Measurements from ENCODE around the gene ANKRD42.
A peak's percentile ranks its signal among the peaks of the same experiment; 100 is the strongest.

The ANKRD42 gene

DNA sequence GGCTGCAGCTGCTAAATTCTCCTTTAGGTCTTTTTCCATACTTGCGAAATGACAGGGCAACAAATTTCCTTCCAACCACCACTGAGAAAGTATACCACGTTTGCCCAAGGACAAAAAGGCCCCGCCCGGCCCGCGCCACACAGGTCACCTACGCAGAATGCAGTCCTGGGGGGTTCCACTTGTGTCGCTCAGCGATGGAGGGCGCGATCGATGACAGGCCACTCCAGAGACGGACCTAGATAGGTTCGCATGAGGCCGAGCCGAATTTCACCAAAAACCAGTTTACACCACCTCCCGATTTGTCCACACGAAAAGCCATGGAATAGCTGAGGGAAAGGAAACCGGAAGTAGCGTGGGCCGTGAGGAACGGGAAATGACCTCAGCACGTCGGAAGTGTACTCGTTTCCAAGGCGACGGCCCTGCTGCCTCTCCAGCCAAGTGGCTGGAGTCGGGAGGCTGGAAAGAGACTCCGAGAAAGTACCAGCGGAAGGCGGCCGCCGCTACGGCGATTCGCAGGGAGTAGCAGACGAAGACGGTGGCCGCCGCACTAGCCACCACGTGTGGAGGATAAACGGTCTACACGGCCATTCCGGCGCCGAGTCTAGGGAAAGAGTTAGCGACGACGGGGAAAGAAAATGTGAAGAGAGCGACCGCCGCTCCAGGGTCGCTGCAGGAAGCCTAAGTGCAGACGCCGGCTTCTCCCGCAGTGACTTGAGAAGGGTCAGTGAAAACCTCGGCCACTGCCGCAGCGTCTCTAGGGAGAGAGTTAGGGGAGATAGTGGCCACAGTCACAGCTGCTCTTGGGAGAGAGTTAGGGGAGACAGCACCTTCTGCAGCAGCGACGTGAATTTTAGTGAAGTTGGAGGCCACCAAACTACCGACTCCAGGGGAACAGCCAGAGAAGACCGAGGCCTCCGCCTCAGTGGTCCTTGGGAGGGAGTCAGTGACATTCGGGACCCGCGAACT is at the start of gene ANKRD42:
ANKRD42 (plus strand) TSS at position 398 of the 966 bp plus-strand sequence. CDS start 959 bp downstream, outside the sequence.
- peak; percentile 79 for DNase-seq

DNA sequence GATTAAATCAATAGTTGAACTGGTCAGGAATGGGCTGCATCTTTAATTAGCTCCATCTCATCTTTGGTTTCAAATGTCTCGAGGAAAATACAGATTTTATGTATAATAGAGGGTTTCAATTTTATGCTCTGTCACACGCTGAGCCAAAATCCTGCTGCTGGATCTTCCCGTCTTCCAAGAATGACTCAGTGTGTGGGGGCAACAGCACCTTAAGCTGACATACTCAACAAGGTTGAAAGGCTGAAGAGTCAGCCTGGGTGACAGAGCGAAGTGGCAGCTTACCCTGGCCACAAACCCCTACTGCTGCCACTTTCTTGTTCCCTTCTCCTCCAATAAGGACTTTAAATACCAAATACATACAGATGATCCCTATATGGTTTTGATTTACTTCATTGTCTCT is 45.6 kb upstream of the ANKRD42 start:
- DNase-seq = no peak

DNA sequence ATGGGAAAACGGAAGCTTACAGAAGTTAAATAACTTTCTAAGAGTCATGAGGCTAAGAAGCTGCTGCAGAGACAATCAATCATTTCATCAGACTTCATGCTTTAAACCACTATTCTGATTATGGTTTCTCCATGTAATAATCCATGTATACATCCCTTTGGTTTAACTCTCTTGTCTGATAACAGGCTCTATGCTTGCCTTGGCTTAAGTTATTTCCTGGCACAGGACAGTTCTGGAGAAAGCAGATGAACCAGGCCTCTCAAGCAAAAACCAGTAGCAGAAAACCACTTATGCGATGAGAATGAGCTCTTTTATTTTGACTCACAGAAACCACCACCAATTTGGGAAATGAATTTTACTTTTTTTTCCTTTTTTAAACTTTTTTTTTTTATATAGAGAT is 43.1 kb upstream of the ANKRD42 start:
- no peak for DNase-seq

DNA sequence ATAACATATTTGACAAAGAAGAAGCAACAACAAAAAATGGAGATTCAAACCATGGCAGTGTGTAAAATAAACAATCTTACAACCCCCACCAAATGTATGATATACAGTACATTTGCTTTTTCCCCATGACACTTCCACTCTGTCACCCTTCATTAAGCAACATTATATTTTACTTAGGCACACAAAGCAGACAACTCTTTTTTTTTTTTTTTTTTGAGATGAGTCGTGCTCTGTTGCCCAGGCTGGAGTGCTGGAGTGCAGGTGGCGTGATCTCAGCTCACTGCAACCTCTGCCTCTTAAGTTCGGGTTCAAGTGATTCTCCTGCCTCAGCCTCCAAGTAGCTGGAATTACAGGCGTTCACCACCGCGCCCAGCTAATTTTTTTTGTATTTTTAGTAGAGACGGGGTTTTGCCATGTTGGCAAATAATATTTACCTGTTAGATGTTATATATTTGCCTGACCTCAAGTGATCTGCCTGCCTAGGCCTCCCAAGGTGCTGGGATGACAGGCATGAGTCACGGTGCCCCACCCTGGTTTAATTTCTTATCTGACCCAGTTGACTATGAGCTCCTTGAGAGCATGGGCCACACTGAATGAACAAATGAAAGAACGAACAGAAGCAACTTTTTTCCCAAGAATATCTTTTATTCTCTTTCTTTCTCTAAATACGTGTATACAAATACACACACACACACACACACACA is 42.1 kb upstream of the ANKRD42 start:
- no peak for DNase-seq

DNA sequence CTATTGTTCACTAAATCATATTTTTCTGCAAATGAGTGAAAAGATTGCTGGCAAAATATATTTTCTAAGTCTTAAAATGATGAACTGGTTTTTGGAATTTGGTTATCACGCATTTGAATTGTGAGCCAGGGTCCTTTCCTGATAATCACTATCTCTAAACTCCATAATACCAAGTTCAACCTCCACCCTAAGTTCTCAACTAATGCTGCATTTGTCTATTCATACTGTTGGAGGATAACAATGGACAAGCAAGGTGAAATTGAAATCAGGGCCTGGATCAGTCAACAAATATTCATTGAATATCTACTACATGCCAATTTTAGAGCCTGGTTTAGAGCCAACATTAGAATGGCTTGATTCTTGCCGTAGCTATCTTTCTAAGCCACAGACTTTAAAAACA is 41.2 kb upstream of the ANKRD42 start:
- no peak for DNase-seq

DNA sequence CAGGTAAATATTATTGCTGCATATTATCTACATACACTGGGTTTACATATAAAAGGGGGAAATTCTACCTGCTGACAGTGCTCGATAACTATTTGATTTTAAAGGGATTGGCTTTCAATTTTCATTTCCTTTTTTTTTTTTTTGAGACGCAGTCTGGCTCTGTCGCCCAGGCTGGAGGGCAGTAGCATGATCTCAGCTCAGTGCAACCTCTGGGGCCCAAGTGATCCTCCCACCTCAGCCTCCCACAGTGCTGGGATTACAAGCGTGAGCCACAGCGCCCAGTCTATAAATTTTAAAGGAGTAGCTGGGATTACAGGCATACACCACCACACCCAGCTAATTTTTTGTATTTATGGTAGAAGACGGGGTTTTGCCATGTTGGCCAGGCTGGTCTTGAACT is 39.7 kb upstream of the ANKRD42 start:
- DNase-seq = no peak

DNA sequence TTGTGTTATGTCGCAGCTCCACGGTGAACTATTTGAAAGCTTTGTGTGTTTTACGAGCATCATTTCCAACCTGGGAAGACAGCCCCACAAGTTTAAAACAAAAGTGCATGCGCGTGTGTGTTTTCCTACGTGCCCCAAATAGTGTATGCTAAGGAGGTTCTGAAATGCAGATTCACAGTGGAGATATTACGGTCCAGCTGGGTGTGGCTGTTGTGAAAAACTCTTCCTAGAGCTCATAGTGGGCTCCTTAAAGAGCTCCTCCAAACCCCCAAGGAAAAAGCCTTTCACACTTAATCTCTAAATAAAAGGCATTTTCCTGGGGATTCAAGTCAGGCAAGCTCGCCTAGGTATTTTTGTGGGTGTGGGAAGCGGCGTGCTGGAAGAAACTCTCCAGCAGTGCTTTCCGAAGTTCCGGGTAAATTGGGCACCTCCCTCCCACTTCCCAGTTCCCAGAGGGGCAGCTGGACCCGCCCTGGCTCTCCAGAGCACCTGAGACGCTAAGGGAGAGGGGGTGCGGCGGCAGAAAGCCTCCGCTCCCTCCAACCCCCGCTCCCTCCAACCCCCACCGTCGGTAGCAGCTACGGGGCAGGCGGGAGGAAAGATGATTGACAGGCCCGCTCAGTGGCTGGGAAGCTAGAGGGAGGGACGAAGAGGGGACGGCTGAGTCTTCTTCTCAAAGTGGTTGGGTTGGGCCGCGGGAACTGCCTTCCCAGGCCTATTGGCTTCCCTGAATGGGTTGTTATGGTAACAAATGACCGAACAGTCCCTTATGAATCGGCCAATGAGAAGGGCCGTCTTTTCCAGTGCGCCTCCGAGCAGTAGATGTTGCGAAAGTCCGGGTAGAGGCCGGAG is 37.1 kb upstream of the ANKRD42 start:
- DNase-seq = peak; percentile 100

DNA sequence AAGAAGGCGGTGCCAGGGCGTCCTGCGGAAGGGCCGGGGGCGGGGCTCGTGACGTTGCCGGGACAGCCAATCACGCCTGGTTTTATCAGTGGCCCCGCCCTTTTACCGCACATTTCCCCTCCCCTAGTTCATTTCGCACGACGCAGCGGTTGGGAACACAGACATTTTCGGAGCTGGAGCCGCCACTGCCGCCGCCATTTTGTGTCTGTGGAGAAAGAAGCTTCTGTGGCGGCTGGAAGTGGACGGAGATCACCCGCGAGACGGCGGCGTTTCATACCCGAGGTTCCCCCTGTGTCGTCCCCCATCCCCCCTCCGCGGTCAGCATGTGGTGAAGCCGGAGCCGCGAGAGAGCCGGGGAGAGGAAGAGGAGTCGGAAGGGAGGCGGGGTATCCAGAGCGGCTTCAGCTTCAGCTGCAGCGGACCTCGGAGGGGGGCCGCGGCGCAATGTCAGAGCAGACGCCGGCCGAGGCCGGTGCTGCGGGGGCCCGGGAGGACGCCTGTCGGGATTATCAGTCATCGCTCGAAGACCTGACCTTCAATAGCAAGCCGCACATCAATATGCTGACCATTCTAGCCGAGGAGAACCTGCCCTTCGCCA is 36.4 kb upstream of the ANKRD42 start, which contains the start of gene PCF11:
PCF11 (plus strand) TSS at position 136 of the 598 bp plus-strand sequence; CDS start at position 445, 309 bp downstream.
- DNase-seq = no peak

DNA sequence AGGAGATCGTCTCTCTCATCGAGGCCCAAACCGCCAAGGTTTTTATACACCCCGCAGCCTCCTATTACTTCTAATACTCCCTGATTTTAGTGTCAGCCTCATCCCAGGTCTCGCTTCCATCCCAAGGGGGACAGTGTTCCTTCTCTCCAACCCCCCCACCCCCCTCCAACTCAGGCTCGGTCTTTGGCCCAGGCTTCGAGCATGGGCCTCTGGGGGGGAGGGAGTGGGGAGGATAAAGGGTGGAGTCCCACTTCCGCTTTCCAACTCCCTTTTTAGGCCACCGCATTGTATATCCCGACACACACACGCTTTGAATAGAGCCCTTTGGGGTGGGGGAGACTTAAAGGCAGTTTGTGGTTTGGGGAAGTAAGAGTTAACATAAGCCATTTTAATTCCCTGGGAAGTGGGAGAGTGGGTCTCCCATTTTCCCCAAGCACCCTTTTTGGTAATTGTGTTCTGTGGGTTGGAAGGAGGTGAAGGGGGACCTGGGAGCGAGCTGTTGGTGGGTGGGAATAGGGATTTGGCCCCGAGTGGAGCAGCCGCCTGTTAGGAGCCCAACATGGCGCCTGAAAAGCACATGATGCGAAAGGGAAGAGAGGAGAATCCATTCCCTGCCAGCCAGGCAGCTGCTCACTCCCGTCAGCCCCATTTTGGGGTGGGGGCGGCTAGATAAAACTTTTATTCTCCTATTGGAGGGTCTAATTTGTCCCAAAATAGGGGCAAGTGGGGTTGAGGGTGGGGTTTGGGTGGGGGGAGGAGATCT is 35.7 kb upstream of the ANKRD42 start:
- DNase-seq = peak; percentile 36

DNA sequence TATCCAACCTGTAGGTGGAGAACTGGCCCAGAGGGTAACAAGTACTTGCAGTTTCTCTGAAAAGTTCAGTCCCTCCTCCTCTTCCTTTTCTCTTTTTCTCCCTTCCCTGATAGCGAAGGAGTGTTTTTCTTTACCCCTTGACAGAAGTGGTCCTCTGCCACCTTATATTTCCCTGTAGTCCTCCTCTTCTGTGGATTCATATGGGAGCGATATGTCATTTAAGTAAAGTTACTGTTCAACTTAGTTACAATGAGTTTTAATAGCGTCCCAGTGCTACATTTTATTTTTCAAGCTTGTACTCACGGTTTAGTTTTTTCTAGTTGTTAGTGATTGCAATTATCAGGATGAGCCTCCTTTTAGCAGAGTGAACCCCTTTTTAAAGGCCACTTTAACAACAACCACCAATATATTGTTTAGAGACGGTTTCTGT is 35.1 kb upstream of the ANKRD42 start:
- no peak for DNase-seq

DNA sequence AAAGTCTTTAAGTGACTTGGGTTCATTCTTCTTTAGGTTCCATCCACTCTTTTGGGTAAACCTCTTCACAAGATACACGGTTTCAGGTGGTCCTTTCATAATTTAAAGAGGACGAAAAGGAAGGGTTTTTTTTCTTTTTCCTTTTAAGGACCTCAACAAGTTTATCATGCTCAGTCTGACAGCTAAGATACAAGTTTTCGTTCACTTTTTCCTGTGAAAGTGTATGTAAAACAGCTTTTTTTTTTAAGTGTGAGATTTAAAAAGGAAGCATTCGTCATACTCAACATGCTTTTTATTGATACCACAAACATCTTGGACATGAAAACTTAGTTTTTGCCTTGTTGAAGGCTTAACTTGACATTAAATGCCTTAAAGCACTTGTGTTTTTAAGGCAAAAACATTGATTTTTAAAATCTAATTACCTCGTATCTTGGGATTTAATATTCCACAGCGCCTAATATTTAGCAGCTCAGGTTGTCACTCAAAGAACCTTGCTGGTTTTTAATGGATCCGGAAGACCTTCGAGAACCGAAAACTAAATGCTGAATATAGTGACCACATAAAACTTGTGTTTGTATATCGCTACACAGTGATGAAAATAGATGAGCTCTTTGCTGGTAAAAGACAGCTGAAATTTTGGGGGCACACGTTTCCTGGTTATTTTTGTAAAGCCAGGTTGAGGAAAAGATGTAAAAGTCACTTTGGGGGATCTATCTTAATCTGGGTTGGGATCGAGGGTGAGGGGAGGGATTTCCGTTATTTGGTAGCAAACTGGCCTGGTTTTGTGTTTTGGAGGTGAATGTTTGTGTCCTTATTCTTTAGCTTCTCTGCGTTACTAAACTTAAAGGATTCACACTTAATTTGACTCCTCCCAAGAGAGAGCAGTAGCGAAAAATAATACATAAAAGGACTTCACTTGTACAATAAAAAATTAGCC is 34.3 kb upstream of the ANKRD42 start:
- DNase-seq = no peak

DNA sequence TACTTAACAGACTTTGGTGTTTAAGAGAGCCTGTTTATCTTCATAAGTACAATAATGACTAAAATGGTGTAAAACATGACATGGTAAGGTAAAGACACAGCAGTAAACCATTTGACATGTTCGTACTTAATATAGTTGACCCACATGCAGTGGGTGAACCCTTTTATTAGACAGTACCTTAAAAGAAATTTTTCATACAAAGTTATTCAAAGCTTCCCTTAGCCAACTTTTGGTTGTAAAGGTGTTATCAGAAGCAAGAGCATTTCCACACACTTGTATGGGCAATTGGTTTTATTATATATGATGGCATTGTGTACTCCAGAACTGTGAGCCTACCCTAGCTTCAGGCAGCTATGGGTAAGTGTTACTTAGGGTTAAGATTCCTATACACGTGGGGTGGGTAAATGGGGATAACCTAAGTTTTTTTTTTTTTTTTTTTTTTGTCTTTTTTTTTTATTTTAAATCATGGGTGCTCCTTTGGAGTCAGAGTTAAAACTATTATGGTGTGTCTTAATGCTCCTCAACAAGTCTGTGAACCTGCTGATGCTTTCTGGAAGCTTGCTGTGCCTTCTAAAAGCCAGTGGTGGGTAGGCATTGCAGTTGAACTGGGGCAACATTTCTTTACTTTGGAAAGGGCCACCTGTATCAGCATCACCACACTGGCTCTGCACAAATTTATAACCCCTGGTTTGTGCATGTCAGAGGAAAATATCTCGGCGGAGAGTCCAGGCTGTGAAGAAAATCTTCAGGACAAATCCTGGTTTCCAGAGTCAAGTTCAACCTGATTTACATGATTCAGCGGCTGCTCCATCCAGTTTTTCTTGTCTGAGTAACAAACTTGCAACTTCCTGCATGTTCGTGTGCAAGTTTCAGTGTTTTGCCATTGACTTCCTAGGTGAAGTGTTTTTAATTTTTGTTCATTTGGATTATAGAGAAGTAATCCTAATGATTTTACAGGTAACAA is 33.3 kb upstream of the ANKRD42 start:
- DNase-seq = no peak

DNA sequence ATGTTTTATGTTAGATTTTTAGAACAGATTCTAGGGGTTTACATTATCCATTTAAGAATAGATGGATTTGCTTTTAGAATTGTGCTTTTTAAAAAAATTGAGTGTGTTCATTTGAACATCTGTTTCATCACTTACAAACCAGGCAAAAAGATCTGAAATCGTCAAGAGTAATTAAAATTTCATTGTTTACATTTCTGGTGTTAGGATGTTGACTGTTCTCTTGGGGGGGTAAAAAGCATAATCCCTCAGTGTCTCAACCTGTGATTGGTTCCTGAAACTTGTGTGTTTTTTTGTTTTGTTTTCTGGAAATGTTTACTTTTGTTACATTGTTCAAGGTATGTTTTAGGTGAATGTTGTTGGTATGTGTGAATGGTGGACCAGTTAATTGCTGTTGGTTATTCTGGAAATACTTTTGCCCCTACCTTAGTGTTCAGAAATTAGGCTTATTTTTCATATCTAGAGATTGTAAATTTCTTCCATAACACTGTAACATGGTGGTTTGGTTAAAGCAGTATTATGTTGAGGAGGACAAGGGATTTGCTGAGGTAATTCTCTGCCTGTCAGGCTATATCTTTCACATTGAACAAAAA is 31.8 kb upstream of the ANKRD42 start:
- DNase-seq = no peak

DNA sequence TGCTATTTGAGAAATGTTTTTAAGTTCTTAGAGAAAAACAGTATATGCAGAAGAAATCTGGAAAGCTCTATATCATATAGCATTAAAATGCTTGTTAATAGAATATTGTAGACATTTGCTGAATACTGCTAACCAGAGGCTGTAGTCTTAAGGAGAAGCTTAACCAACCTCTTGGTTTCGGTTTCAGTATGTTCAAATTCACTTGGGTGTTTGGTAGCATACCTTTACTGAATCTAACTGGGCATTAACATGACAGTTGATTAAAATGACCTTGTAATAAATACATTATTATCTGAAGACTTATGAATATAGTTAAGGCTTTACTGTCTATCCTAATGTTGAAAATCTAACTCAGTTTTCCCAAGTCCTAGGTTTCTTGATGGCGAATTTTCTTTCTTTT is 31.1 kb upstream of the ANKRD42 start:
- no peak for DNase-seq

DNA sequence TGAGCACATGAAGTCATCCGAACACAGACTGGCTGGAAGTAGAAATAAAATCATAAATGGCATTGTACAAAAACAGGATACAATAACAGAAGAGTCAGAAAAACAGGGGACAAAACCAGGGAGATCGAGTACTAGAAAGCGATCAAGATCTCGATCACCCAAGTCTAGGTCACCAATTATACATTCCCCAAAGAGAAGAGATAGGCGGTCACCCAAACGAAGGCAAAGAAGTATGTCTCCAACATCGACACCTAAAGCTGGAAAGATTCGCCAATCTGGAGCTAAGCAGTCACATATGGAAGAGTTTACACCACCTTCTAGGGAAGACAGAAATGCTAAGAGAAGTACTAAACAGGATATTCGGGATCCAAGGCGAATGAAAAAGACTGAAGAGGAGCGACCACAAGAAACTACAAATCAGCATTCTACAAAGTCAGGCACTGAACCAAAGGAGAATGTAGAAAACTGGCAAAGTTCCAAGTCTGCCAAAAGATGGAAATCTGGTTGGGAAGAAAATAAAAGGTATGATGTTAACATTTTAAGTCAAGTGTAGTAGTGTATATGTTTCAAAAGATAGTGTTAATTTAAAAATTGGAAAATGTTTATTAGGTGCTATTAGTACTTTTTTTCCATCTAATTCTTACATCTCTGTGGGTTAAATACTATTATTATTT is 27.2 kb upstream of the ANKRD42 start:
- DNase-seq = no peak

DNA sequence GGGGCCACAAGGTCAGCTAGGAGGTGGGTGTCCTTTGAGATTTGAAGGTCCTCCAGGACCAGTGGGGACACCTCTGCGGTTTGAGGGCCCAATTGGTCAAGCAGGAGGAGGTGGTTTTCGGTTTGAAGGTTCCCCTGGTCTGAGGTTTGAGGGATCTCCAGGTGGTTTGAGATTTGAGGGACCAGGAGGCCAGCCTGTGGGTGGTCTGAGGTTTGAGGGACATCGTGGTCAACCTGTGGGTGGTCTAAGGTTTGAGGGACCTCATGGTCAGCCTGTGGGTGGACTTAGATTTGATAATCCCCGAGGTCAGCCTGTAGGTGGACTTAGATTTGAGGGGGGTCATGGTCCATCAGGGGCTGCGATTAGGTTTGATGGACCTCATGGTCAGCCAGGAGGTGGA is 24.8 kb upstream of the ANKRD42 start:
- no peak for DNase-seq

DNA sequence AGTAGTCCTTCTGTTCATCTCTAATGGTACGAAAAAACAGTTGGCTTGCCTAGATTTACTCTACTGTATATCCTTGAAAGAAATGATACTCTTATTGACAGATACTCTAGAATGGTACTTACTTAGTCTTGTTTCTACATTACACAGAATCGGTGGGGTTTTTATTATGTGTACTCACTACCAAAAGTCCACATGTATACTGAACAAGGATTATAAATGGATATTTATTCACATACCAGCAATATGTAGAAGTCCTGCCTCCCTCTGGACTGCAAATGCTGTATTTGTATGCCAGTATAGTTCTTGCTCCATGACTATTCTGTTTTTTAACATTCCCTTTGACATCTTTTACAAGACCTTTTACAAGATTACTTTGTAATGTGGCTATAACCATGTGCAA is 22.6 kb upstream of the ANKRD42 start:
- no peak for DNase-seq

DNA sequence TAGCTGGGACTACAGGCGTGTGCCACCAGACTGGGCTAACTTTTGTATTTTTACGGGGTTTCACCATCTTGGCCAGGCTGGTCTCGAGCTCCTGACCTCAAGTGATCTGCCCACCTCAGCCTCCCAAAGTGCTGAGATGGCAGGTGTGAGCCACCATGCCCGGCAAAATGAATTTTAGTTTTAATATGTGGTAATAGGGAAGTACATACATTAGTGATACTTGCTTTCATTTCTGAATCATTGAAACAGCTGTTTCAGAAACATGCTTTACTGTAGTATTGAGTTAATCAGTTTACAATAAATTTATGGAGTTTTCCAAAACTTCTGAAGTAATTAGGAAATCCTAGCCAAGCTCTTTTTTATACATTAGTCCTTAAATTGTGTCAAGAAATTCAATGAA is 21.0 kb upstream of the ANKRD42 start:
- no peak for DNase-seq

Measured in GF-D8 (cell line).